DND-41 (cell line): Measurements from ENCODE around the gene INPP5A.

Experiments
- CTCF ChIP-seq: IDR thresholded peaks from 2 replicates; pipeline ENCODE4 v1.5.1; 2012; ENCODE audit warnings: borderline replicate concordance, low read length, moderate library complexity, mild to moderate bottlenecking; ENCODE audit not compliant: poor library complexity, severe bottlenecking; ENCODE audit errors: extremely low read depth
- EZH2 ChIP-seq: IDR thresholded peaks from 3 replicates; pipeline ENCODE4 v1.6.1; 2012; ENCODE audit warnings: borderline replicate concordance, low read depth, mild to moderate bottlenecking, moderate library complexity, low read length, inconsistent platforms; ENCODE audit not compliant: severe bottlenecking

DNA sequence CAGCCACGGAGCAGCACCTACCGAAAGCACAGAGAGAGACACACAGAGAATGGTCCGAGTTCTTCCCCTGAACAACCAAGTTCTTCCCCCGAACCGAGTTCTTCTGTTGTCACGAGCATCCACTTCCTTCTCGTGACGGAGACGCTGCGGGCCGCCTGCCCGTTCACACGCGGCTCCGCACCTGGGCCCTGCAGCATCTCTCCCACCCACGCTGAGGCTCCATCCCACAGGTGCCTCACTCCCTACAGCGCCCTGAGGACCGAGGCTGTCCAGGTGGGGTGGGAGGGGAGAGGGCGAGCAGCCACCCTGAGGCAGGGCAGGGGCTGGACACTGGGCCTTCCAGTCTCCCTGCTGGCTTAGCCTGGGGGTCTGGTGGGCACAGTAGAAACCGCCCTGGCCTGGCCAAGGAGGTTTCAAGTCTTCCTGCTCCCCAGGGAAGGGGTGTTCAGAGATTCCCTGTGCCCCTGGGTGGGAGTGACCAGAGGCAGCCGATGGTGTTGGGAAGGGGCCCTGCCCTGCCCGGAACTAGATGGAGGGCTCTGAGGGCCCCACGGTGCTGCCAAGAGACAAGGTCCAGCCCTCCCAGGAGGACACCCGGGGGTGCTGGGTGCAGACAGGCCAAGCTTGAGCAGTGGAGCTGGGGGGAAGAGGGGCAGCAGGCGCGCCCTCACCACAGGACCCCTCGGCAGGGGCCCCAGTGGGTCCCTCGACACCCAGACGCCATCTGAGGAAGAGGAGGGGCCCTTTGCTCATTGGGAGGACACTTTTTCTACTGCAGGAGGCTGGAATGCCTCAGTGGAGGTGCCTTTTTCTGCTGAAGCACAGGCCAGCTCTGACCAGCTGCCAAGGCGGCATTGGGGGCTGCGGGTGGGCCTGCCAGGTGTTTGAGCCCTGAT, 253.6 kb downstream of the INPP5A start:
- TF ChIP-seq CTCF: no peak
- no peak for TF ChIP-seq EZH2
